NCI-H128 (cell line): ENCODE results near the gene SVEP1.
"Not testable (repeated sequence)": the region's sequence is repeated elsewhere in the genome, so short reads cannot be mapped to it uniquely, and the experiment has no call there.

ENCODE experiments used
- DNase-seq: peaks from one replicate; lab custom pipeline; 2025; ENCODE audit not compliant: unreplicated experiment; lab: John Stamatoyannopoulos, UW

Gene SVEP1

DNA sequence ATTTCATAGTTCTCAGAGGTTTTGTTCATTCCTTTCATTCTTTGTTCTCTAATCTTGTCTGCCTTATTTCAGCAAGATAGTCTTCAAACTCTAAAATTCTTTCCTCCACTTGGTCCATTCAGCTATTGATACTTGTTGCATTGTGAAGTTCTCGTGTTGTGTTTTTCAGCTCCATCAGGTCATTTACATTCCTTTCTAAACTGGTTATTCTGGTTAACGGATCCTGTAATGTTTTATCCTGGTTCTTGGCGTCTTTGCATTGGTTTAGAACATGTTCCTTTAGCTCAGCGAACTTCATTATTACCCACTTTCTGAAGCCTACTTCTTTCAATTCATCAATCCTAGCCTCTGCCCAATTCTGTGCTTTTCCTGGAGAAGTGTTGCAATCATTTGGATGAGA, 196.8 kb downstream of the SVEP1 start:
- DNase-seq = no peak

DNA sequence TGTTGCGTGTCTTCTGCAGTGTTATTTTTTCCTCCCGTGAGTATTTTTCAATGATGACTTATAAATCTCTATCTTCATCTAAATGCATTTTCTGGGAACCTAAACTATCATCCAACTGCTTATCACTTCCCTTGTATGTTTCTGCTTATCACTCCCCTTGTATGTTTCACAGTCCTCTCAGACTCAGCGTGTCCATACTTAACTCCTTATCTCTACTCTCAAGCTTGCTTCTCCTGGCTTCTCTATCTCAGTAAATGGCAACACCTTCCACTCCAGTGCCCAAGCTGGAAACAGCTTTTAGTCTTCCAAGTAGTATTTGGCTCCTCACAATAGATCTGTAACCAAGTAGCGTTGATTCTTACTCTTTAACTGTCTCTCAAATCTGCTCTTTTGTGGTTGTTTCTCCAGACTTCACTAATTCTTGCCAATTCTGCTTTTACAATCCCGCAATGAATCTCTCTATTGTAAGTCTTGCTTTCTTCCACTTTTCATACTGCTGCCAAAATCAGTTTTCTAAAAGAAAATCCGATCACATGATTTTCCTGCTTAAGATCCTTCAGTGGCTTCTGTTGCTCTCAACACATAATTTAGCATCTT, 208.0 kb downstream of the SVEP1 start:
- DNase-seq = no peak

DNA sequence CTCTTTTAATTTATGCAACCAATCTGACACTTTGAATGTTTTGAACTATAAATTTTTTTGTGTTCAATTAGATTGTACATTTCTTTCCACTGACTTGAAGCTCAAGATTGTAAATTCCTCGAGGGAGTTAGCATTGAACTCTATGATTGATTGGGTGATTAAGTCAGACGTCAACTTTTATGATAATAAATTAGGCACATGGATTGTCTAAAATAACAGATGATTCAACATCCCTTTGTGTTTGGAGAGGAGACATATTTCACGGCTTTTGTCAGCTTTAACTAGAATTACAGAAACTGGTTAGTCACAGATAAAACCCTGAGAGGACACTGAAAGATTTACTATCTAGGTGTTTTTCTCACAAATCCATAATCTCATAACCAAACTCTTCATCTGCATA, 209.2 kb downstream of the SVEP1 start:
- no peak for DNase-seq

DNA sequence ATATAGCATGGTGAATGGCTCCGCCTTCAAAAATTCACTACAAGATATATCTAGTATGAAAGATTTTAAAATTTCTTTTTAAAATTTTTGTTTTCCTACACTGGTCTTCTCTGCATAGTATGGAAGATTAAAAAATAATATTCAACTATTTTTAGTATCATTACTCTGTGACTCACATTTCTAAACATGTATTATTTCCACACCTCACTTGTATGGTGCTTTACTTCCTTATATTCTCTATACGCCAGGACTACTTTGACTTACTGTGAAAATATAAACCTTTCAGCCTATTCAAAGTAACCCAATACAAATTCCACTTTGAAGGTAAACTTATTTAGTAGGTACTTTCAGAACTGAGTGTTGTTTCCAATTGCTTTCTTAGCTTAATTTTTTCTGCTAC, 215.1 kb downstream of the SVEP1 start:
- DNase-seq = no peak

DNA sequence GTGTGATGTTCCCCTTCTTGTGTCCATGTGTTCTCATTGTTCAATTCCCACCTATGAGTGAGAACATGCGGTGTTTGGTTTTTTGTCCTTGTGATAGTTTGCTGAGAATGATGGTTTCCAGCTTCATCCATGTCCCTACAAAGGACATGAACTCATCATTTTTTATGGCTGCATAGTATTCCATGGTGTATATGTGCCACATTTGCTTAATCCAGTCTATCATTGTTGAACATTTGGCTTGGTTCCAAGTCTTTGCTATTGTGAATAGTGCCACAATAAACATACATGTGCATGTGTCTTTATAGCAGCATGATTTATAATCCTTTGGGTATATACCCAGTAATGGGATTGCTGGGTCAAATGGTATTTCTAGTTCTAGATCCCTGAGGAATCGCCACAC, 220.5 kb downstream of the SVEP1 start:
- DNase-seq = not testable (repeated sequence)

DNA sequence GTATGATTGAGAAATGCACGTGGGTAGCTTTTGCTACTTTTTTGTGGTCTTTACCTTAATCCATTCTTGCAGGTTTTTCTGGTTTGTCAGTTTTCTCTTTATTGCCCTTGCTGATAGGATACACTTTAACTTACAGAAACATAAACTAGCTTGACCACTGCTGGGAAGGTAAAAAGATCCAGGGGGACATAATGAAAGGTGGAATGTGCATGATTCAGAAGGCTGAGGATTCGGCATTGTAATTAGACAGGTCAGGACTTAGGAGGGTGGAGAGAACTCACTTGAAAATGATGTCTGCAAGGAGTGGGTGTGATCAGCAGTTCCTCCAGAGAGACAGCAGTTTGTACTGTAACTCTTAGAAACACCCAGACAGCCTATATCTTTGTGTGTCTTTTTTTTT, 222.0 kb downstream of the SVEP1 start:
- no peak for DNase-seq

DNA sequence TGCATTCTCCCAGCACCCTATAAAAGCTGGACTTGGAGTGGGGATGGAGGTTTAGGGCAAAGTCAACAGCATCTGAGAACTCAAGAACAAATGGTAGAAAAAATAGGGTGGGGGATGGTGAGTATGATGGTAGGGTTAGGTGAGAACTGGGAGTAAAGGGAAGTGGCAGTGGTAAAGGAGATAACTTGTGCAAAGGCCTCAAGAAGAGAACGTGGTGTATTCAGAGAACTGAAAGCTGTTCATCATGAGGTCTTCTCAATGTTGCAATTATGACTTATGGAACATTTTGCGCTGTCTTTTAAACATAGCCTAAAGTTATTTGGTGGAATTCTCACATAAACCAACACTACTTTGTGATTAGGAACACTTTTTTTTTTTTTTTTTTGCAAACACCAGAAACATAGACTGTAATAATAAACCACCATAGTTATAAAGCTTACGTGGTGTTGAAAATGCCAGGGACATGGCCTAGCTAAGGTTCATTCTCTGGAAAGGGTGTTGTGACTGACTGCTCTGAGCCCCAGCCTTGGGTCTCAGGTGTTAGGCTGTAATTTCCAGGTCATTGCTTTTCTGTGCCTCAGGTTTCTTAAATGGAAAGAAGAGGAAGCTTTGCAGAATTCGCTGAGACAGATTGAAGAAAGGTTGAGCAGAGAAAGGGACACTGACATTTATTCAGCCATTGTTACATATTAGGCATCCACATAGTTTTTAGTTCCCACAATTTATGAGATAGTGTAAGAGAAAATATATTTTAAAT, 222.7 kb downstream of the SVEP1 start:
- DNase-seq = no peak

DNA sequence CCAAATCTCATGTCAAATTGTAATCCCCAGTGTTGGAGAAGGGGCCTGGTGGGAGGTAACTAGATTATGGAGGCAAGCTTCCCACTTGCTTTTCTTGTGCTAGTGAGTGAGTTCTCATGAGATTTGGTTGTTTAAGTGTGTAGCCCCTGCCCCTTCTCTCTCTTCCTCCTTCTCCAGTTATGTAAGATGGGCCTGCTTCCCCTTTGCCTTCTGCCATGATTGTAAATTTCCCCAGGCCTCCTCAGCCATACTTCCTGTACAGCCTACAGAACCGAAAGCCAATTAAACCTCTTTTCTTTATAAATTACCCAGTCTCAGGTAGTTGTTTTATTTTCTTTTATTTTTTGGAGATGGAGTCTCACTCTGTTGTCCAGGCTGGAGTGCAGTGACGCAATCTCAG, 223.6 kb downstream of the SVEP1 start:
- no peak for DNase-seq

DNA sequence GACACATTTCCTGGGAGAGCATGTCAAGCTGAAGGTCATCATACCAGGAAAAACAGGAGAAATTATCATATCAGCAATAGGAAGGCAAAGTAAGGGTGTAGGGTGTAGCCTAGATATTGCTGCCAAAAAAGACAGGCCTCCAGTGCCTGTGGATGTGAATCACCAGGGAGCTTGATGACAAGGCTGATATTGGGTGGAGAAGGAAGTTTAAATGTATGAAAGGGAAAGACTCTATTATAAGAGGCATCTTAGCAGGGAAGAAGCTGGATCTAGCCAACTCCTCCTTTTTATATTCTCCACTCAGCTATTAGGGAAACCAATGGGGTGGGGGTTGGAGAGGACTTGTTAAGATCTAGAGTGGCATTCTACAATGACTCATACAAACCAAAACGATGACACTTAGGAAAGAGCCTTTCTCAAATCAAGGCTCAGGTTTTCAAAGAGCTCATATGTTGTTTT, 228.5 kb downstream of the SVEP1 start:
- DNase-seq = no peak

DNA sequence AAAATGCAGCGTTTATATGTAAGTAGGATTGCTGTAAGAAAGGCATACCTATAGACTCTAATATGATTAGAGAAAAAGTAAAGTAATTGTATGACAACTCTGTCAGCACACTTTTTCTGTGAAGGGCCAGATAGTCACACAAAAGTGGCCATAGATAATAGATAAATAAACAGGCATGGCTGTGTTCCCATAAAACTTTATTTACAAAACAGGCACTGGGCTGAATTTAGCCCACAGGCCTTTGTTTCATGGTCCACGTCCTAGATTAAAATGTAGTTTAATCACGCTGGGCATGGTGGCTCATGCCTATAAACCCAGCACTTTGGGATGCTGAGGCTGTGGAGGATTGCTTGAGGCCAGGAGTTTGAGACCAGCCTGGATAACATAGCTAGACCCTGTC, 233.2 kb downstream of the SVEP1 start:
- no peak for DNase-seq

DNA sequence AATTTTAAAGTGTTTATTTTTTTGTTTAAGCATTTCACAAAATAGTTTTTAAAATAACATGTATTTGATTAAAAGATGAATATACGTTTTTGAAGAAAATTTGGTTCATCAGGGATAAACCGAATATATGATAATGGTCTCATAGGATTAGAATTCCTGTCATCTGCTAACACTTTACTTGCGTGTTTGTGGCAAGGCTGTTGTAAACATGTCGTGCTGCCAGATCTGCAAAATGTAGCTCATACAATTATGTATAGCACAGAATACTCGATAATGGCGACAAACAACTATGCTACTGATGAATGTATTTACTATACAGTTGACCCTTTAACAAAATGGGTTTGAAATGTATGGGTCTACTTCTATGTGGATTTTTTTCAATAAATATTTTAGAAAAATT, 234.7 kb downstream of the SVEP1 start:
- DNase-seq = no peak

DNA sequence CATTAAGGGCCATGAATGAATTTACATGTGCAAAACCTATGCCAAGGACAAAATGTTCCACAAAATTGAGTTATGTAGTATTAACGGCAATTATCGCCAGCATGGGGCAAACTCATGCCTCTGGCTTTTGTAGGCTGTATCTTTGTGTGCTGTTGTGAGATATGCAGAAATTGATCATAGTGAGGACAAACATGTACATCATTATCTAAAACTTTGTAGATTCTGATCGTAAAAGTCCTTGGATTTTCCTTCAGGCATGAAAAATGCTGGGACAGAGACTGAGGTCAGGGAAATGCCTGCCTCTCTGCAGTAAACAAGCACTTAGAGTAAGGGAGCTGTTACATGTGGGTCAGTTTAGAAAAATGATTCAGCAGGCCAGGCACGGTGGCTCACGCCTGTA, 236.0 kb downstream of the SVEP1 start:
- DNase-seq = no peak

DNA sequence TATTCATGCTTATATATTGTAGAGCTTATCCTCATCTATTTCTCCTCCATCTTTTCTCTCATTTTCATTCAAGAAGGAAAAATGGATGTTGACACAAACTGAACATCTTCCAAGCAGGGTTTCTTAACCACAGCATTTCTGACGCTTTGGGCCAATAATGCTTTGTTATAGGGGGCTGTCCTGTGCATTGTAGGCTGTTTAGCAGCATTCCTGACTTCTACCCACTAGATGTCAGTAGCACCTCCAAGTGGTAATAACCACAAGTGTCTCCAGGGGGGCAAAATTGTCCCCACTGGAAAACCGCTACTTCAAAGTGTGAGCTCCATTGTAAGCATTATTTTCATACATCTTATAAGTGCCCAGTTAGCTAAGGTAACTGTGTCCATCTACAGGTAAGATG, 239.2 kb downstream of the SVEP1 start:
- no peak for DNase-seq

DNA sequence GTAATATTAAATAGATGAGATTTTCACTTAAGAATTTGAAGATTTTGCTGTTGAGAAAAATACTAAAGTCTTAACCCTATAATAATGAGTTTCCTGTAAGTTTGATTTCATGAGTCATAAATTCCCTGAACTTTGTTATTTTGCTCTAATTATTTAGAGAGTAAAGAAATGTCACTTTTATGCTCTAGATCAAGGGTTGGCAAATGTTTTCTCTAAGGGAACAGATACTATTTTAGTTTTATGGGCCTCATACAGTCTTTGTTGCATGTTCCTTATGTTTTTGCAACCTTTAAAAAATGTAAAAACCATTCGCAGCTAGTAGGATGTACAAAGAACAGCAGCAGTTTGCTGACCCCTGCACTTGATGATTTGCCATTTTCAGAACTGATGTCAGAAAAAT, 241.4 kb downstream of the SVEP1 start:
- DNase-seq = no peak

DNA sequence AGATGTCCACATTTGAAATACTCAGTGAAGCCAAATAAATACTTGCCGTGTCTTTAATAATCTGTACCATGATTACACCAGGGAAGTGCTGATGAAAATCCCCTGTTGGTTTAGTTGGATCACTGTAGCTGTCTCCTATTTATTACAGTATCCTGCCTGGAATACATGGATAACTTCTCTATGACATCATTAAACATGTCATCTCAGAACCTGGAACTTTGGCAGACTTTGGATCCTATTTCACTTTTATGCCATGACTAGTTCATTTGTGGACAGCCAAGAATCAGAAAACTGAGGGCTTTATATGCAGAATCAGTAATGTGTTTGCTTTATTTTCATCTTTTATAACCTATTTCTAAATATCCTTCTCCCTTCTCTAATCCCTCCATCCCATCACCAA, 241.8 kb downstream of the SVEP1 start, which contains the start of gene TXNDC8:
Gene TXNDC8 (minus strand): TSS at position 137 of the 400 bp plus-strand sequence.
- no peak for DNase-seq

DNA sequence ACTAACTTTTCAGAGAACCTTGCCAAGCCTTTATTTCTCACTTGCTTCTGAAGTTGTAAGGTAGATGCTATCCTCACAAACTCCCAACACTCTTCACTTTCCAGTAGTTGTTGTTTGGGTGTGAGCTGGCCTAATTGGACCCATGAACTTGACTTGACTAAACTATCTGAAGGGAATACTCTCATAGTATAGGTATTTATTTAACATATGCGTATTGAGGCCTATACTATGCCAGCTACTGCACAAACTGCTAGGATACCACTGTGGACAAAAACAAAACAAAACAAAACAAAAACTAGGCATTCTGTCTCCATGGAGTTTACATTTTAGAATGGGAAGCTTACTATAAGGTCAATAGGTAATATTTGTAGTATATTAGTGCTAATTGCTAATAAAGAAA, 243.2 kb downstream of the SVEP1 start:
- DNase-seq = no peak

DNA sequence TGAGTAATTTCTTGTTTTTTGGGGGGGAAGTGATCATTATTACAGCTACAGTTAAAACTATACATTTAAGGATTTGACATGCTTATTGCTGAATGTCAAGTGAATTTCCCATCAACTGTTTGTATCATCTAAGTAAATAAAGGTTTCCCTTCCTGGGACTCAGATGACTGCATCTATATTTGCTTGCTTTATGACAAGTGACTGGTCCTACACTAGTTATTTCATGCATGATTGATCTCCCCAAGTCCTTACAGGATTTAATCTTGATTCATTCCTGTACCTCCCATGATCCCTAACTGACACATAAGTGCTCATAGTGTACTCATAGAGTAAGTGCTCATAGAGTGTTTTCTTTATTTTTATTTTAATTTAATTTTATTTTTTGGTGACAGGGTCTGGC, 244.7 kb downstream of the SVEP1 start:
- no peak for DNase-seq

DNA sequence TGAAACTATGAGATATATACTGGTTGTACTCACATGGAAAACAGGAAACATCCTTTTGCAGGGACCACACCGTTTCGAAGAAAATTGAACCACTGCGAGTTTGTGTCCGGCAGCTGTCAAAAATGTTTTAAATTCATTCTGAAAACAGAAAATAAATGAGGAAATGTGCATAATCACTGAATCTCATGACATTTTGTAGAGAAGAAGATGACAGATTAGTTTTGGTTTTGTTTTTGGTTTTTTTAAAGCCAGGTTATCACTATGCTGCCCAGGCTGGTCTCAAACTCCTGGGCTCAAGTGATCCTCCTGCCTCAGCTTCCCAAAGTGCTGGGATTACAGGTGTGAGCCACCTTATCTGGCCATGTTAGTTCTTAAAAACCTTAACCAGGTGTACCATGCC, 245.4 kb downstream of the SVEP1 start:
- DNase-seq = no peak

DNA sequence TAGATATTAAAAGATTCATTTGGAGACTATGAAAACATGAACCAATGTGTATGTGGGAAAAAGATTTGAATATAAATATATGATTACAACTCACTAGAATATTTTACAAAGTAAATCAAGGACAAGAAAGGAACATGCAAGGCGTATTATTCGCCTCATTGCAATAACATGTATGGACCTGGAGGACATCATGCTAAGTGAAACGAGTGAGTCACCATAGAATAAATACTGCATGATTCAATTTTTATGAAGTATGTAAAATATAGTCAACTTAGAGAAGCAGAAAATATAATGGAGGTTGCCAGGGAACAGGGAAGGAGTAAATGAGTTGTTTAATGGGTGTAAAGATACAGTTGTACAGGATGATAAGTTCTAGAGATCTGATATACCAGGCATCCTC, 246.8 kb downstream of the SVEP1 start:
- no peak for DNase-seq

DNA sequence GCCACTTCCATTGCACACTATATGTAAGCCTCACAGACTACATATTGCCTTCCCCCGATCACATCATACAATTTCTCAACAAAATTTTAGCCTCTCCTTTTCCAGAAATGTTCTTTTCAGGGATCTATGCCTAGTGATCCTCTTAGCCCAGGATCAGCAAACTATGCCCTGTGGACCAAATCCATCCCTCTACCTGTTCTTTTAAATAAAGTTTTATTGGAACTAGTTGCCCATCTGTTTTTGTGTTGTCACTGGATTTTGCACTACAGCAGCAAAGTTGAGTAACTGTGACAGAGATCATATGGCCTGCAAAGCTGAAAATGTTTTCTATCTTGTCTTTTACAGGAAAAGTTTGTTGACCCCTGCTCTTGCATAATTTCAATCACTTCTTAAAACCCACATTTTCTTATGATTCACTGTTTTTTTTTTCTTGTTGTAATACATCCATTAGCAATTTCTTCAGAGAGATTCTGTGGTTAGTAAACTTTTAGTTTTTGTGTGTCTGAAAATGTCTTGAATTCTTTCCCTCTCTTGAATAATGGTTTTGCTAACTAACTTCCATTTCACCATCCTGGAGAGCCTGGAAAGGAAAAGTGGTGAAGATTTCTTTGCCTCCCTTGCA, 248.9 kb downstream of the SVEP1 start:
- DNase-seq = no peak

DNA sequence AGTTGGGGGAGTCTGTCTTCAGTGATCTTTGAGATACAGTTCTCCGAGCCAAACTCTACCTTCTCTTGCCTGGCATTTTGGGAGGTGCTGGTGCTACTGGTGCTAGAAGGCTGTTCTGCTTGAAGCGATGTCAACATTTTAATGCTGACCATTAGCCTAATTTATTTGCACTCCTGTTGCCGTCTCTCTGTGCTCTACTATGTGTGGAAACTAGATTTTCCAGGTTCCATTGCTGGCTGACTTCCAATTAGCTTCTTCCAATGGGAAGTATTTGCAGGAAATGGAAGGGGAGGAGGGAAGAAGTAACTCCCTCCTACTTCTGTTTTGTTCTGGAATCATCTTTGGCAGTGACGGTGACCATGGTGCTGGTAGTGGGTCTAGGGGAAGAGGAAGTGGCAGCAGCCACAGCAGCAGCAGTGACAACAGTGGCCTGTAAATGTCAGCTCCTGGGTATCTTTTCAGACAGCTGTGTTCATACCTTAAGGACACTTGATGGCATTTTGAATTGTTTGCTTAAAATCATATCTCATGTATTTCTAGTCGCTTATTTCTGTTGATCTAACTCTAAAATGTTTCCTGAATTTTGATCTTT, 249.8 kb downstream of the SVEP1 start:
- no peak for DNase-seq

DNA sequence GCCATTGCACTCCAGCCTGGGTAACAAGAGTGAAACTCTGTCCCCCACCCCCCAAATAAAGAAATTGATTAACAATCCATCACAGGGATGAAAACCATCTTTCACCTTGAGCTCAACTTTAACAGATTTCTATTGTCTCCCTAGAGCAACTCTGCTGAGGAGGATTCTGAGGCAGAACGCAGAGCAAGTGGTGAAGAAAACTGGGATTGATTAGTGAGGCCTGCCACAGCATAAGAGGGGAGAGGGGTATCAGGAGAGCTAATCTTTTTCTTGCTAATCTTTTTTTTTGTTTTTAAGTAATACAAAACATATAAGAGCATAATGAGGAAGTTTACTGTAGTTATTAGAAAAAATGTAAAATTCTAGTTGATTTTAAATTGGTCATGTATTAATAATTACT, 250.8 kb downstream of the SVEP1 start:
- no peak for DNase-seq
